GM06990 (cell line): ENCODE measurements around the gene WIPF1.

ENCODE experiments used
- DNase-seq: peaks from one replicate; pipeline ENCODE4 v3.0.0-alpha.2; 2011; ENCODE audit not compliant: insufficient read length; ENCODE audit errors: extremely low read depth
- H3K27me3 ChIP-seq: replicated peaks from 2 replicates; pipeline ENCODE4 v1.6.0; 2011; ENCODE audit warnings: low read length; ENCODE audit not compliant: control insufficient read depth, insufficient read depth
- H3K36me3 ChIP-seq: 2 replicates; pipeline ENCODE4 v1.5.1; 2011; ENCODE audit warnings: low read length; ENCODE audit not compliant: control insufficient read depth, insufficient read depth
- H3K4me3 ChIP-seq: replicated peaks from 2 replicates; pipeline ENCODE4 v1.5.1; 2011; ENCODE audit warnings: low read depth, mild to moderate bottlenecking, control low read depth, low read length
- CTCF ChIP-seq: IDR thresholded peaks from 2 replicates; pipeline ENCODE4 v1.5.1; 2011; ENCODE audit warnings: low read length, control low read depth, mild to moderate bottlenecking, inconsistent platforms; ENCODE audit not compliant: insufficient read depth, poor library complexity, severe bottlenecking

The WIPF1 gene

GRCh38 chr2:174535757-174536703, 61.6 kb downstream of the WIPF1 start:
- H3K4me3 ChIP-seq, result no peak overlapping the region
- DNase-seq, result no peak
- no peak for TF ChIP-seq CTCF

GRCh38 chr2:174535083-174535482, 62.5 kb downstream of the WIPF1 start:
- Histone ChIP-seq H3K36me3 (no peaks in the 10 kb centered on the region), H3K27me3 (no peaks in the 10 kb centered on the region), H3K4me3 (no peak overlapping the region)
- no peak for TF ChIP-seq CTCF
- no peak for DNase-seq

More at GRCh38 chr2:174535757-174536703, 61.6 kb downstream of the WIPF1 start:
- Histone ChIP-seq H3K27me3 (no peaks in the 10 kb centered on the region), H3K36me3 (no peaks in the 10 kb centered on the region)

GRCh38 chr2:174529916-174530315, 67.7 kb downstream of the WIPF1 start:
- H3K27me3 ChIP-seq, result no peaks in the 10 kb centered on the region
- no peak for DNase-seq
- TF ChIP-seq CTCF, result no peak
- no peaks in the 10 kb centered on the region for H3K36me3 ChIP-seq
- no peak overlapping the region for H3K4me3 ChIP-seq

- H3K27me3 ChIP-seq, result no peaks in the 10 kb centered on the region
- no peaks in the 10 kb centered on the region for H3K36me3 ChIP-seq
- TF ChIP-seq CTCF, result no peak
- no peak overlapping the region for H3K4me3 ChIP-seq
- DNase-seq, result no peak
These were observed 69.6 kb downstream of the WIPF1 start for GRCh38 chr2:174527959-174528358.

- no peak overlapping the region for H3K4me3 ChIP-seq
These were observed 70.4 kb downstream of the WIPF1 start for GRCh38 chr2:174527101-174527721.

More at GRCh38 chr2:174527101-174527721, 70.4 kb downstream of the WIPF1 start:
- DNase-seq, result no peak
- TF ChIP-seq CTCF, result no peak
- Histone ChIP-seq H3K27me3 (no peaks in the 10 kb centered on the region), H3K36me3 (no peaks in the 10 kb centered on the region)
